OCI-LY1 (cell line): Measurements from ENCODE around the gene TLX3.

Source experiments
- EZH2 ChIP-seq: fragments of 200-600 bp; sonication (generic), shearing (Covaris generic); IDR thresholded peaks from 2 replicates; pipeline ENCODE4 v1.8.0; 2017; ENCODE audit warnings: borderline replicate concordance, mixed run types, mild to moderate bottlenecking, antibody characterized with exemption, low read length, moderate library complexity, mixed read lengths
- TF ChIP-seq, protein P1 (sequence below): fragments of 200-600 bp; sonication (generic), shearing (Covaris generic); IDR thresholded peaks from 2 replicates; pipeline ENCODE4 v1.5.1; 2017; ENCODE audit warnings: mild to moderate bottlenecking, antibody characterized with exemption, low read length, moderate library complexity, mixed read lengths

DNA sequence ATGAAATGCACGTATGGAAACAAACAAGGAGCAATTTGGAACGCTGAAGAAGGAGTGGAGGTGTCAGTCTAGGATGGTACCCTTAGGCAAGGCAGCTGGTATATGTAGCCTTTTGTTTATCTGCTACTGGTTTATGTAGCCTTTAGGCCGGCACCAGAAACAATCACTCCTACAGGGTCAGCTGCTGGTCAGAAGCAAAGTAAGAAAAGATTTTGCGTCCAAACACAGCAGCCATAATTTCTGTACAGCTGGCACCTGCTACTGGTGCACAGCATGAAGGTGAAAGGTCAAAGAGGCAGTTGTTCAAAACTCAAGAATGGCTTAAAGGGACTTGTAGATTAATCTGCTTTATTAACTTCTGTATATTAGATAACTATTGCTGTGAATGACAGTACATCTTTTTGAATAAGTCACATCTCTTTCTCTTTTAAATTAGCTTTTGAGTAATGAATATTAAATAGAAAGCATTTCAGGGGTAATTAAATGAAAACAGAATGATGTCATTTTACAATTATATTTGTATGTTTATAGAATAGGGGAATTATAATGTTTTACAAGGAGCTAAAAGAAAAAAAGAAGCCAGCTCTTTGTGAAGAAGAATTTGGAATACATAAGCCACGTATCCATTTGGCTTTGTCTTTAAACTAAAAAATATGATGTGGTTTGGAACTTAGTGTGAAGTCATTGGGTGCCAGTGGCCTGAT, 33.1 kb upstream of the TLX3 start:
- TF ChIP-seq, protein P1, sequence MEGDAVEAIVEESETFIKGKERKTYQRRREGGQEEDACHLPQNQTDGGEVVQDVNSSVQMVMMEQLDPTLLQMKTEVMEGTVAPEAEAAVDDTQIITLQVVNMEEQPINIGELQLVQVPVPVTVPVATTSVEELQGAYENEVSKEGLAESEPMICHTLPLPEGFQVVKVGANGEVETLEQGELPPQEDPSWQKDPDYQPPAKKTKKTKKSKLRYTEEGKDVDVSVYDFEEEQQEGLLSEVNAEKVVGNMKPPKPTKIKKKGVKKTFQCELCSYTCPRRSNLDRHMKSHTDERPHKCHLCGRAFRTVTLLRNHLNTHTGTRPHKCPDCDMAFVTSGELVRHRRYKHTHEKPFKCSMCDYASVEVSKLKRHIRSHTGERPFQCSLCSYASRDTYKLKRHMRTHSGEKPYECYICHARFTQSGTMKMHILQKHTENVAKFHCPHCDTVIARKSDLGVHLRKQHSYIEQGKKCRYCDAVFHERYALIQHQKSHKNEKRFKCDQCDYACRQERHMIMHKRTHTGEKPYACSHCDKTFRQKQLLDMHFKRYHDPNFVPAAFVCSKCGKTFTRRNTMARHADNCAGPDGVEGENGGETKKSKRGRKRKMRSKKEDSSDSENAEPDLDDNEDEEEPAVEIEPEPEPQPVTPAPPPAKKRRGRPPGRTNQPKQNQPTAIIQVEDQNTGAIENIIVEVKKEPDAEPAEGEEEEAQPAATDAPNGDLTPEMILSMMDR = no peak
- no peak for TF ChIP-seq EZH2
